HepG2 (cell line): Measurements from ENCODE around the gene KIF26B. TPM values are rescaled to one million over a fixed set of nuclear protein-coding genes. Genes with fewer than 3 reads are reported as not detected.
A peak's percentile ranks its signal among the peaks of the same experiment; 100 is the strongest.

Source experiments
- ATAD3A ChIP-seq: sonication (generic); formaldehyde crosslinking; IDR thresholded peaks from 2 replicates; pipeline ENCODE4 v1.4.0; 2020; ENCODE audit warnings: missing genetic modification reagents
- CCAR2 ChIP-seq: fragments of 200-400 bp; formaldehyde crosslinking; optimal IDR thresholded peaks from 2 replicates; pipeline ENCODE3; 2018; ENCODE audit warnings: low read depth, mild to moderate bottlenecking, low read length, moderate library complexity
- HMGXB4 ChIP-seq, 2 experiments: sonication (generic) in 1 of 2; formaldehyde crosslinking in 1 of 2; IDR thresholded peaks; 2 replicates each; pipeline versions ENCODE4 v1.4.0 to v1.6.1; 2018 to 2020; ENCODE audit warnings: missing genetic modification reagents in 2 of 2, borderline replicate concordance in 1 of 2, low read depth in 1 of 2, mild to moderate bottlenecking in 1 of 2, missing biosample characterization in 1 of 2
- KLF11 ChIP-seq: IDR thresholded peaks from 2 replicates; pipeline ENCODE4 v1.6.1; 2016; ENCODE audit warnings: missing compliant biosample characterization
- LCORL ChIP-seq, 2 experiments: fragments of 450-650 bp in 1 of 2; sonication (generic) in 1 of 2; formaldehyde crosslinking in 1 of 2; IDR thresholded peaks; 2 replicates each; pipeline versions ENCODE4 v1.5.0 to v1.6.1; 2017 to 2020; ENCODE audit warnings: antibody characterized with exemption in 1 of 2, missing genetic modification reagents in 1 of 2
- MAX ChIP-seq: IDR thresholded peaks from 2 replicates; pipeline ENCODE4 v1.6.1; 2012; ENCODE audit warnings: inconsistent platforms
- MYPOP ChIP-seq: sonication (generic); formaldehyde crosslinking; IDR thresholded peaks from 2 replicates; pipeline ENCODE4 v1.8.1; 2023; ENCODE audit warnings: mild to moderate bottlenecking, moderate library complexity, missing genetic modification reagents
- PREB ChIP-seq: sonication (generic); formaldehyde crosslinking; IDR thresholded peaks from 2 replicates; pipeline ENCODE4 v1.4.0; 2020; ENCODE audit warnings: missing genetic modification reagents
- SRSF9 ChIP-seq: fragments of 200-400 bp; formaldehyde crosslinking; IDR thresholded peaks from 2 replicates; pipeline ENCODE4 v1.6.1; 2018; ENCODE audit warnings: borderline replicate concordance, mild to moderate bottlenecking, low read depth, low read length; ENCODE audit not compliant: insufficient read depth, poor library complexity, severe bottlenecking
- STAG1 ChIP-seq: sonication (generic); formaldehyde crosslinking; IDR thresholded peaks from 2 replicates; pipeline ENCODE4 v1.4.0; 2020; ENCODE audit warnings: missing genetic modification reagents
- TEAD3 ChIP-seq: optimal IDR thresholded peaks from 2 replicates; pipeline ENCODE3; 2016; ENCODE audit warnings: borderline replicate concordance
- THAP8 ChIP-seq: sonication (generic); formaldehyde crosslinking; IDR thresholded peaks from 2 replicates; pipeline ENCODE4 v1.5.1; 2020; ENCODE audit warnings: missing genetic modification reagents, mild to moderate bottlenecking, borderline replicate concordance
- ZC3H13 ChIP-seq: sonication (generic); formaldehyde crosslinking; IDR thresholded peaks from 2 replicates; pipeline ENCODE4 v1.8.1; 2023; ENCODE audit warnings: mild to moderate bottlenecking, missing genetic modification reagents, moderate library complexity
- ZFP36L1 ChIP-seq: sonication (generic); formaldehyde crosslinking; IDR thresholded peaks from 2 replicates; pipeline ENCODE4 v1.8.0; 2022; ENCODE audit warnings: mild to moderate bottlenecking, missing genetic modification reagents, moderate library complexity
- ZFP91 ChIP-seq: sonication (generic); formaldehyde crosslinking; IDR thresholded peaks from 2 replicates; pipeline ENCODE4 v1.9.0; 2022; ENCODE audit warnings: missing genetic modification reagents, mild to moderate bottlenecking, borderline replicate concordance
- ZFY ChIP-seq: sonication (generic); formaldehyde crosslinking; IDR thresholded peaks from 2 replicates; pipeline ENCODE4 v1.4.0; 2020; ENCODE audit warnings: missing genetic modification reagents
- ZNF276 ChIP-seq: sonication (generic); formaldehyde crosslinking; IDR thresholded peaks from 2 replicates; pipeline ENCODE4 v1.4.0; 2020; ENCODE audit warnings: mild to moderate bottlenecking, low read depth, missing genetic modification reagents
- ZNF761 ChIP-seq: sonication (generic); formaldehyde crosslinking; conservative IDR thresholded peaks from 2 replicates; pipeline ENCODE4 v1.4.0; 2020; ENCODE audit warnings: mild to moderate bottlenecking, missing genetic modification reagents
- ZNF792 ChIP-seq: IDR thresholded peaks from 2 replicates; pipeline ENCODE4 v1.6.1; 2016
- ZSCAN9 ChIP-seq: IDR thresholded peaks from 2 replicates; pipeline ENCODE4 v1.6.1; 2016; ENCODE audit warnings: borderline replicate concordance
- polyA plus RNA-seq, 8 experiments: library from polyadenylated mRNA; depleted of rRNA in 3 of 8; stranded (reverse) in 7 of 8; unstranded in 1 of 8; fragments of >200 nt; fragmentation: Illumina TruSeq in 4 of 8; extraction: Trizol in 4 of 8; gene quantifications; 2 replicates each; pipeline versions ENCODE4 v1.2.1 to v1.2.3, GENCODE V29; 2011 to 2016; ENCODE audit warnings: low read depth in 4 of 8, missing spikeins in 1 of 8, mixed read lengths in 1 of 8; ENCODE audit not compliant: insufficient read depth in 1 of 8
- total RNA-seq, 5 experiments: library from RNA; depleted of rRNA; stranded (reverse); fragments of >200 nt; fragmentation: Illumina TruSeq; extraction: Trizol; gene quantifications; 2 replicates each; pipeline ENCODE4 v1.2.3, GENCODE V29; 2016; ENCODE audit warnings: low read depth in 1 of 5

The KIF26B gene
- total and polyA plus RNA-seq, 2 of the 13 experiments (the other 11 are each of a cell fraction or from before 2014, with no cell fraction given) = 0.08 to 0.09 TPM

GRCh38 chr1:245363461-245364200, 208.8 kb downstream of the KIF26B start (continued):
- TF ChIP-seq KLF11 (CRISPR knock-in tag) (no peak), TEAD3 (CRISPR knock-in tag) (peak; percentile 37), CCAR2 (no peak), ZNF792 (CRISPR knock-in tag) (no peak), STAG1 (peak; percentile 77), SRSF9 (no peak), ATAD3A (CRISPR knock-in tag) (no peak), ZC3H13 (CRISPR knock-in tag) (no peak), ZNF761 (CRISPR knock-in tag) (no peak), PREB (CRISPR knock-in tag) (no peak), HMGXB4 (CRISPR knock-in tag; IDR thresholded peaks at IDR 0.05; ENCODE audit: borderline replicate concordance in 1 of 2, low read depth in 1 of 2) (peak in 1 of 2 experiments; percentile 31; a peak in 1 of 4 replicates), ZNF276 (CRISPR knock-in tag) (no peak), LCORL (IDR thresholded peaks at IDR 0.05) (no peak), LCORL (CRISPR knock-in tag; IDR thresholded peaks at IDR 0.05) (0 out of 2 replicates have a peak, but pooled peaks have one; percentile 23), THAP8 (CRISPR knock-in tag) (no peak), MYPOP (no peak), ZSCAN9 (CRISPR knock-in tag) (no peak), ZFP36L1 (no peak), ZFY (no peak; the same call in 1 of the 2 replicates), ZFP91 (CRISPR knock-in tag) (no peak), MAX (0 out of 2 replicates have a peak, but pooled peaks have one; percentile 32)
